Adipocyte (in vitro differentiated cells): ENCODE data around the gene F2R.
"Not testable (repeated sequence)": the region's sequence is repeated elsewhere in the genome, so short reads cannot be mapped to it uniquely, and the experiment has no call there.

Source experiments
- DNase-seq: peaks from one replicate; pipeline ENCODE4 v3.0.0-alpha.2; 2015; ENCODE audit warnings: low read depth
- H3K27me3 ChIP-seq: replicated peaks from 2 replicates; pipeline ENCODE4 v1.7.0; 2013; ENCODE audit warnings: mild to moderate bottlenecking, low read length, moderate library complexity; ENCODE audit not compliant: control insufficient read depth, insufficient read depth
- H3K36me3 ChIP-seq: 2 replicates; pipeline ENCODE4 v1.7.0; 2013; ENCODE audit warnings: low read length, mild to moderate bottlenecking, moderate library complexity; ENCODE audit not compliant: control insufficient read depth, insufficient read depth, severe bottlenecking
- H3K4me1 ChIP-seq: 2 replicates; pipeline ENCODE4 v1.7.0; 2013; ENCODE audit warnings: mild to moderate bottlenecking, low read length, moderate library complexity; ENCODE audit not compliant: control insufficient read depth, insufficient read depth
- H3K4me3 ChIP-seq: 2 replicates; pipeline ENCODE4 v1.7.0; 2013; ENCODE audit warnings: mild to moderate bottlenecking, low read length, moderate library complexity
- H3K9ac ChIP-seq: 2 replicates; pipeline ENCODE4 v1.7.0; 2013; ENCODE audit warnings: mild to moderate bottlenecking, low read length, moderate library complexity
- H3K9me3 ChIP-seq: 2 replicates; pipeline ENCODE4 v1.7.0; 2013; ENCODE audit warnings: mild to moderate bottlenecking, low read length, moderate library complexity; ENCODE audit not compliant: control insufficient read depth

F2R gene

GRCh38 chr5:76742583-76742982 is 26.7 kb downstream of the F2R start:
- Histone ChIP-seq H3K4me1 (peaks cover 25% of the 10 kb centered on the region), H3K9me3 (no peaks in the 10 kb centered on the region), H3K36me3 (no peaks in the 10 kb centered on the region), H3K27me3 (no peaks in the 10 kb centered on the region), H3K4me3 (no peak overlapping the region), H3K9ac (no peak overlapping the region)
- DNase-seq: peak; percentile 10

- Histone ChIP-seq H3K27me3 (no peaks in the 10 kb centered on the region), H3K4me1 (peaks cover 25% of the 10 kb centered on the region), H3K9me3 (no peaks in the 10 kb centered on the region), H3K36me3 (no peaks in the 10 kb centered on the region), H3K9ac (no peak overlapping the region), H3K4me3 (no peak overlapping the region)
- DNase-seq: no peak
These were observed 28.7 kb downstream of the F2R start for GRCh38 chr5:76744632-76745031.

GRCh38 chr5:76745670-76746069 is 29.7 kb downstream of the F2R start:
- no peak overlapping the region for H3K9ac ChIP-seq
- no peak for DNase-seq
- H3K4me3 ChIP-seq: no peak overlapping the region
- H3K9me3 ChIP-seq: no peaks in the 10 kb centered on the region
- H3K27me3 ChIP-seq: peaks cover 4% of the 10 kb centered on the region
- no peaks in the 10 kb centered on the region for H3K36me3 ChIP-seq
- H3K4me1 ChIP-seq: peaks cover 25% of the 10 kb centered on the region

- Histone ChIP-seq H3K9ac (no peak overlapping the region), H3K4me1 (peaks cover 25% of the 10 kb centered on the region)
- no peak for DNase-seq
These were observed 30.8 kb downstream of the F2R start for GRCh38 chr5:76746677-76747076.

GRCh38 chr5:76747706-76748105 is 31.8 kb downstream of the F2R start:
- no peak overlapping the region for H3K9ac ChIP-seq
- H3K9me3 ChIP-seq: no peaks in the 10 kb centered on the region
- no peaks in the 10 kb centered on the region for H3K36me3 ChIP-seq
- H3K27me3 ChIP-seq: peaks cover 4% of the 10 kb centered on the region
- H3K4me3 ChIP-seq: no peak overlapping the region
- peaks cover 19% of the 10 kb centered on the region for H3K4me1 ChIP-seq
- DNase-seq: no peak

More at GRCh38 chr5:76746677-76747076, 30.8 kb downstream of the F2R start:
- Histone ChIP-seq H3K36me3 (no peaks in the 10 kb centered on the region), H3K4me3 (no peak overlapping the region), H3K27me3 (peaks cover 4% of the 10 kb centered on the region), H3K9me3 (no peaks in the 10 kb centered on the region)

GRCh38 chr5:76751291-76751690 is 35.4 kb downstream of the F2R start:
- H3K4me1 ChIP-seq: peaks cover 2% of the 10 kb centered on the region
- no peak overlapping the region for H3K4me3 ChIP-seq
- H3K9me3 ChIP-seq: no peaks in the 10 kb centered on the region
- DNase-seq: no peak
- H3K27me3 ChIP-seq: peaks cover 4% of the 10 kb centered on the region
- H3K9ac ChIP-seq: no peak overlapping the region
- H3K36me3 ChIP-seq: no peaks in the 10 kb centered on the region

DNA sequence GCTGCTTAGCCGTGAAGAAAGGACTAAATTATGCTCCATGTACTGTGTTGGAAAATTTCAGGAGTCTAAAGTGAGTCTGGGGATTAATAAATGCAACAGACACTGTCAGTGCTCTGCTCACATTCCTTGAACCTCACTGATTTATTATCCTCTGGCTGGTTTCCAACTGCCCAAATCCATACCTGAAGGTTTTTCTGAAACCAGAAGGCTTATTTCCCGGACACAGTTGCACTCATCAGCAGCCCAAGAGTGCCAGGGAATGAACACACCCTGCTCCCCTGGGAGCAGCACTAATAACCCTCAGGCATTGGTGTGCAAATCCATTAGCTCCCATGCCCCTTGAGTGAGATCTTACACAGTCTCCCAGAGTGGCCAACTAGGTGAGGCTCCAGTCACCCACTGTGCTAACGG is 38.7 kb downstream of the F2R start:
- peaks cover 2% of the 10 kb centered on the region for H3K4me1 ChIP-seq
- peaks cover 8% of the 10 kb centered on the region for H3K27me3 ChIP-seq
- DNase-seq: no peak
- H3K4me3 ChIP-seq: no peak overlapping the region
- no peak overlapping the region for H3K9ac ChIP-seq
- no peaks in the 10 kb centered on the region for H3K9me3 ChIP-seq
- H3K36me3 ChIP-seq: no peaks in the 10 kb centered on the region

- H3K27me3 ChIP-seq: peaks cover 3% of the 10 kb centered on the region
- no peak for DNase-seq
- H3K4me3 ChIP-seq: no peak overlapping the region
- no peaks in the 10 kb centered on the region for H3K36me3 ChIP-seq
- peaks cover 2% of the 10 kb centered on the region for H3K4me1 ChIP-seq
- H3K9ac ChIP-seq: no peak overlapping the region
- H3K9me3 ChIP-seq: no peaks in the 10 kb centered on the region
These were observed 40.1 kb downstream of the F2R start for GRCh38 chr5:76755779-76756637.

GRCh38 chr5:76757049-76757448 is 41.1 kb downstream of the F2R start:
- Histone ChIP-seq H3K27me3 (peaks cover 3% of the 10 kb centered on the region), H3K9me3 (no peaks in the 10 kb centered on the region), H3K4me3 (no peak overlapping the region), H3K4me1 (peaks cover 2% of the 10 kb centered on the region), H3K36me3 (no peaks in the 10 kb centered on the region), H3K9ac (no peak overlapping the region)
- DNase-seq: no peak

DNA sequence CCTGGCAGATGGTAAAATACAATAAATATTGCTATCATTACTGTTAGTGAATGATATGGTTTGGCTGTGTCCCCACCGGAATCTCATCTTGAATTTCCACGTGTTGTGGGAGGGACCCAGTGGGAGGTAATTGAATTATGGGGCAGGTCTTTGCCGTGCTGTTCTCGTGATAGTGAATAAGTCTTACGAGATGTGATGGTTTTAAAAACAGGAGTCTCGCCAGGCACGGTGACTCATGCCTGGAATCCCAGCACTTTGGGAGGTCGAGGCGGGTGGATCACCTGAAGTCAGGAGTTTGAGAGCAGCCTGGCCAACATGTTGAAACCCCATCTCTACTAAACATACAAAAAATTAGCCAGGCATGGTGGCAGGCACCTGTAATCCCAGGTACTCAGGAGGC is 45.2 kb downstream of the F2R start:
- not testable (repeated sequence) for H3K27me3 ChIP-seq, H3K36me3 ChIP-seq, DNase-seq, H3K4me3 ChIP-seq, H3K9ac ChIP-seq, H3K4me1 ChIP-seq
- H3K9me3 ChIP-seq: peaks cover 14% of the 10 kb centered on the region

DNA sequence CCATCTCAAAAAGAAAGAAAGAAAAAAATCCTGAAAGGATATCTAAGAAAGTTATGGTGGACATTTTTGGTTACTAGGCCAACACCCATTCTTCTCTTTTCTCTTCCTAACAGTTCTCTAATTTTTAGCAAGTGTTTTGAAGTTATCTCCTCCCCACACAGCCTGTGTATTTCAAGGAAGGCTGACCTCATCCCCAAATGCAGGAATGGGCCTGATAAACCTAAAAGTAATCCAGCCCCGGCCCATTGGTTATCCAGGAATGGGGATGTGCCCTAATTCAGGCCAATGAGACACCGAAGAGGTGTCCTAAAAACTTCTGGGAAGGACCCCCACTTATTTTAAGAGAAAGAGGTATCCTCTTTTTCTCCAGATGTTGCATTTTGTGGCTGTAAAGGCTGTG is 46.6 kb downstream of the F2R start:
- Histone ChIP-seq H3K9me3 (peaks cover 14% of the 10 kb centered on the region), H3K27me3 (peaks cover 3% of the 10 kb centered on the region), H3K4me1 (peaks cover 3% of the 10 kb centered on the region), H3K36me3 (no peaks in the 10 kb centered on the region), H3K9ac (no peak overlapping the region), H3K4me3 (no peak overlapping the region)
- no peak for DNase-seq

DNA sequence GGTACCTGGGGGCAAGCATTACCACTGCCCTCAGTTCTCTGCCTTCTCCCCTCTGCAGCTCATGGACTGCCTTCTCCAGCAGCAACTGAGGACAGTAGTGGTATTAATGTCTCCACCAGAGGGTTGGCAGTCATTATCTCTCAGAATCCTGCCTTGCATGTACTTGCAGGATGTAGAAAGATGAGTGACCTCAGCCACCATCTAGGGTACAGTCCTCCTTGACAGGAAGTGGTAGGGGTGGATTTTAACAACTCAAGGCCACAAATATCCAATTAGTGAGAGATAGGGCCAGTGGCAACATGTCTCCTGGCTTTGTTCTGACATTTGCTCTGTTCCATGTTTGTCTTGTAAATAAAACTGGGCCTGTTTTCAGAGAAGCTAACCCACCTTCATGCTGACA is 47.2 kb downstream of the F2R start:
- H3K9me3 ChIP-seq: peaks cover 14% of the 10 kb centered on the region
- H3K27me3 ChIP-seq: peaks cover 3% of the 10 kb centered on the region
- H3K9ac ChIP-seq: no peak overlapping the region
- DNase-seq: no peak
- peaks cover 3% of the 10 kb centered on the region for H3K4me1 ChIP-seq
- no peak overlapping the region for H3K4me3 ChIP-seq
- H3K36me3 ChIP-seq: no peaks in the 10 kb centered on the region
